HEK293 (cell line): ENCODE measurements around the gene METTL25.

Experiments
- CTCF ChIA-PET: fragments of 350-600 bp; formaldehyde crosslinking; extraction: SDS; loops from one replicate; lab custom pipeline; 2021; ENCODE audit warnings: antibody characterized with exemption; lab: Yijun Ruan, JAX
- POLR2A ChIA-PET: fragments of 300-600 bp; formaldehyde crosslinking; extraction: SDS; loops from one replicate; lab custom pipeline; 2020; ENCODE audit warnings: antibody characterized with exemption, inconsistent platforms; lab: Yijun Ruan, JAX
- H3K27ac ChIP-seq: fragments of 200-500 bp; sonication (Bioruptor generic); 2 replicates; pipeline ENCODE4 v1.5.1; 2014; ENCODE audit warnings: low read depth, low read length, control low read depth, inconsistent platforms; ENCODE audit errors: extremely low read depth
- H3K36me3 ChIP-seq, 2 experiments: fragments of 200-500 bp in 1 of 2; sonication (Bioruptor generic) in 1 of 2; 1 replicate in 1 of 2; 2 replicates in 1 of 2; pipeline ENCODE4 v1.5.1; 2014 to 2017; ENCODE audit warnings: inconsistent platforms in 2 of 2, low read length in 2 of 2; ENCODE audit not compliant: control insufficient read depth in 2 of 2, insufficient read depth in 1 of 2
- H3K4me1 ChIP-seq: fragments of 200-500 bp; sonication (Bioruptor generic); 2 replicates; pipeline ENCODE4 v1.5.1; 2014; ENCODE audit warnings: mild to moderate bottlenecking, low read length, inconsistent platforms; ENCODE audit not compliant: control insufficient read depth, insufficient read depth
- H3K4me3 ChIP-seq: 2 replicates; pipeline ENCODE4 v1.5.1; 2011; ENCODE audit warnings: low read depth, mild to moderate bottlenecking, control low read depth, low read length, moderate library complexity
- H3K9me3 ChIP-seq: fragments of 200-500 bp; sonication (Bioruptor generic); 2 replicates; pipeline ENCODE4 v1.5.1; 2014; ENCODE audit warnings: low read depth, low read length, inconsistent platforms; ENCODE audit not compliant: control insufficient read depth, insufficient read depth
- BCL6B ChIP-seq: fragments of 450-650 bp; formaldehyde crosslinking; IDR thresholded peaks from 2 replicates; pipeline ENCODE4 v1.5.1; 2017; ENCODE audit warnings: missing biosample characterization, missing genetic modification characterization
- KLF9 ChIP-seq: fragments of 450-650 bp; formaldehyde crosslinking; IDR thresholded peaks from 2 replicates; pipeline ENCODE4 v1.5.1; 2016; ENCODE audit warnings: missing biosample characterization, missing genetic modification characterization, low read depth
- MEIS1 ChIP-seq: sonication (generic); formaldehyde crosslinking; IDR thresholded peaks from 2 replicates; pipeline ENCODE4 v1.8.1; 2022; ENCODE audit warnings: missing genetic modification reagents, mild to moderate bottlenecking, borderline replicate concordance
- OVOL3 ChIP-seq: fragments of 450-650 bp; formaldehyde crosslinking; IDR thresholded peaks from 2 replicates; pipeline ENCODE4 v1.5.1; 2016; ENCODE audit warnings: missing biosample characterization, missing genetic modification characterization
- PATZ1 ChIP-seq: fragments of 450-650 bp; formaldehyde crosslinking; IDR thresholded peaks from 2 replicates; pipeline ENCODE4 v1.5.1; 2016; ENCODE audit warnings: missing biosample characterization, missing genetic modification characterization
- PRDM4 ChIP-seq: fragments of 450-650 bp; formaldehyde crosslinking; IDR thresholded peaks from 2 replicates; pipeline ENCODE4 v1.5.1; 2017; ENCODE audit warnings: missing biosample characterization, missing genetic modification characterization
- RBAK ChIP-seq: fragments of 450-650 bp; formaldehyde crosslinking; IDR thresholded peaks from 2 replicates; pipeline ENCODE4 v1.5.1; 2016; ENCODE audit warnings: missing biosample characterization, missing genetic modification characterization
- SETDB1 ChIP-seq: IDR thresholded peaks from one replicate; pipeline ENCODE4 v1.6.1; 2017; ENCODE audit warnings: mild to moderate bottlenecking, low read length, moderate library complexity, mixed read lengths; ENCODE audit not compliant: insufficient read length
- WT1 ChIP-seq: fragments of 450-650 bp; formaldehyde crosslinking; IDR thresholded peaks from 2 replicates; pipeline ENCODE4 v1.5.1; 2016; ENCODE audit warnings: missing biosample characterization, missing genetic modification characterization
- YY2 ChIP-seq: fragments of 450-650 bp; formaldehyde crosslinking; IDR thresholded peaks from 2 replicates; pipeline ENCODE4 v1.5.1; 2016; ENCODE audit warnings: missing biosample characterization, missing genetic modification characterization
- ZBTB1 ChIP-seq: fragments of 450-650 bp; formaldehyde crosslinking; IDR thresholded peaks from 2 replicates; pipeline ENCODE4 v1.5.1; 2016; ENCODE audit warnings: missing biosample characterization, missing genetic modification characterization
- ZBTB11 ChIP-seq: fragments of 450-650 bp; formaldehyde crosslinking; conservative IDR thresholded peaks from 2 replicates; pipeline ENCODE4 v1.5.1; 2016; ENCODE audit warnings: low read depth, missing biosample characterization, missing genetic modification characterization
- ZBTB48 ChIP-seq: fragments of 450-650 bp; formaldehyde crosslinking; IDR thresholded peaks from 2 replicates; pipeline ENCODE4 v1.5.1; 2016; ENCODE audit warnings: missing biosample characterization, missing genetic modification characterization
- ZBTB8A ChIP-seq: fragments of 450-650 bp; formaldehyde crosslinking; IDR thresholded peaks from 2 replicates; pipeline ENCODE4 v1.5.1; 2016; ENCODE audit warnings: missing biosample characterization, missing genetic modification characterization
- ZNF211 ChIP-seq: fragments of 450-650 bp; formaldehyde crosslinking; IDR thresholded peaks from 2 replicates; pipeline ENCODE4 v1.5.1; 2016; ENCODE audit warnings: low read depth, missing biosample characterization, missing genetic modification characterization
- ZNF529 ChIP-seq: fragments of 450-650 bp; formaldehyde crosslinking; IDR thresholded peaks from 2 replicates; pipeline ENCODE4 v1.5.1; 2017; ENCODE audit warnings: missing genetic modification characterization, missing biosample characterization; ENCODE audit not compliant: insufficient replicate concordance
- ZNF670 ChIP-seq: fragments of 450-650 bp; formaldehyde crosslinking; IDR thresholded peaks from 2 replicates; pipeline ENCODE4 v1.5.1; 2016; ENCODE audit warnings: missing biosample characterization, missing genetic modification characterization, low read depth
- ZNF776 ChIP-seq: fragments of 450-650 bp; formaldehyde crosslinking; IDR thresholded peaks from 2 replicates; pipeline ENCODE4 v1.5.0; 2017; ENCODE audit warnings: missing biosample characterization, missing genetic modification characterization, borderline replicate concordance
- ZNF830 ChIP-seq: fragments of 450-650 bp; IDR thresholded peaks from 2 replicates; pipeline ENCODE4 v1.5.0; 2018; ENCODE audit warnings: missing biosample characterization, missing genetic modification characterization, low read depth, mild to moderate bottlenecking, moderate library complexity
- ZSCAN4 ChIP-seq: fragments of 450-650 bp; formaldehyde crosslinking; IDR thresholded peaks from 2 replicates; pipeline ENCODE4 v1.5.1; 2017; ENCODE audit warnings: missing biosample characterization, missing genetic modification characterization
- ZSCAN5A ChIP-seq: fragments of 450-650 bp; formaldehyde crosslinking; IDR thresholded peaks from 2 replicates; pipeline ENCODE4 v1.5.1; 2016; ENCODE audit warnings: missing biosample characterization, missing genetic modification characterization

METTL25 gene

GRCh38 chr12:82475211-82475610 lies 116.9 kb downstream of the METTL25 start:
- Histone ChIP-seq H3K27ac (no peak overlapping the region), H3K36me3 (no peaks in the 10 kb centered on the region), H3K4me3 (no peak overlapping the region), H3K4me1 (no peaks in the 10 kb centered on the region), H3K9me3 (no peaks in the 10 kb centered on the region)
- ChIA-PET POLR2A (no interaction called here), CTCF (no interaction called here)
- TF ChIP-seq SETDB1: no peak

- ChIA-PET CTCF (interaction anchor here (0.7 kb wide), 1 partner anchor 23 kb away, joined by 4 read pairs; no protein-coding TSS in a partner anchor), POLR2A (no interaction called here)
- no peak for TF ChIP-seq ZNF670
- TF ChIP-seq ZNF211 (tag by site-specific recombination): no peak
- TF ChIP-seq MEIS1 (CRISPR knock-in tag): no peak
- TF ChIP-seq ZBTB48 (tag by site-specific recombination): no peak
- no peak for TF ChIP-seq ZNF830
- no peak for TF ChIP-seq WT1 (tag by site-specific recombination)
- no peak for TF ChIP-seq PRDM4 (tag by site-specific recombination)
- TF ChIP-seq ZNF776 (tag by site-specific recombination): no peak
- H3K4me1 ChIP-seq: no peaks in the 10 kb centered on the region
- H3K9me3 ChIP-seq: no peaks in the 10 kb centered on the region
- no peak overlapping the region for H3K4me3 ChIP-seq
- H3K36me3 ChIP-seq: no peaks in the 10 kb centered on the region
- H3K27ac ChIP-seq: no peak overlapping the region
These were observed 118.2 kb downstream of the METTL25 start for GRCh38 chr12:82476511-82476910.

GRCh38 chr12:82479511-82479910 lies 121.2 kb downstream of the METTL25 start:
- Histone ChIP-seq H3K36me3 (no peaks in the 10 kb centered on the region), H3K9me3 (no peaks in the 10 kb centered on the region), H3K4me3 (no peak overlapping the region), H3K27ac (no peak overlapping the region), H3K4me1 (no peaks in the 10 kb centered on the region)
- POLR2A ChIA-PET: no interaction called here
- CTCF ChIA-PET: interaction anchor here (1.1 kb wide), 1 partner anchor 48 kb away, joined by 3 read pairs; no protein-coding TSS in a partner anchor
- TF ChIP-seq OVOL3 (tag by site-specific recombination) (no peak), BCL6B (tag by site-specific recombination) (no peak), ZBTB8A (tag by site-specific recombination) (no peak), KLF9 (no peak), ZNF529 (no peak), ZBTB11 (tag by site-specific recombination) (no peak), ZBTB1 (no peak), YY2 (tag by site-specific recombination) (no peak), PATZ1 (no peak), RBAK (tag by site-specific recombination) (no peak), ZSCAN4 (tag by site-specific recombination) (no peak), ZSCAN5A (tag by site-specific recombination) (no peak)
